Fibroblast of the aortic adventitia (primary cell): ENCODE data around the gene ZBTB1. TPM values are rescaled to one million over a fixed set of nuclear protein-coding genes. Genes with fewer than 3 reads are reported as not detected.
A peak's percentile ranks its signal among the peaks of the same experiment; 100 is the strongest.

Source experiments
- DNase-seq: peaks from one replicate; pipeline ENCODE4 v3.0.0-alpha.2; 2010; ENCODE audit warnings: low read depth
- H3K4me3 ChIP-seq: 2 replicates; pipeline ENCODE4 v1.5.1; 2011; ENCODE audit warnings: low read depth, mild to moderate bottlenecking, control low read depth, low read length, moderate library complexity
- CTCF ChIP-seq: IDR thresholded peaks from 2 replicates; pipeline ENCODE4 v1.5.1; 2011; ENCODE audit warnings: mild to moderate bottlenecking, low read length, control low read depth, inconsistent platforms; ENCODE audit not compliant: insufficient read depth
- total RNA-seq: library from RNA; depleted of rRNA; stranded (reverse); fragments of >200 nt; gene quantifications from 2 replicates; pipeline ENCODE4 v1.2.3, GENCODE V29; 2012; ENCODE audit warnings: low replicate concordance

ZBTB1 gene
- total RNA-seq, 1 donor: 56.5 TPM

GRCh38 chr14:64540208-64541202 is 35.9 kb downstream of the ZBTB1 start, which contains the start of gene HSPA2:
Gene HSPA2 (plus strand): TSS chr14:64540741. CDS start chr14:64540850, 109 bp downstream.
- DNase-seq: peak; percentile 98
- peak within 1 kb of the TSS; percentile 74 for H3K4me3 ChIP-seq
- peak; percentile 80 for TF ChIP-seq CTCF

GRCh38 chr14:64541261-64541971 is 36.8 kb downstream of the ZBTB1 start:
- no peak for TF ChIP-seq CTCF
- no peak for DNase-seq

GRCh38 chr14:64541972-64542835 is 37.6 kb downstream of the ZBTB1 start:
- no peak for TF ChIP-seq CTCF
- no peak overlapping the region for H3K4me3 ChIP-seq
- DNase-seq: no peak

More at GRCh38 chr14:64541261-64541971, 36.8 kb downstream of the ZBTB1 start:
- H3K4me3 ChIP-seq: no peak overlapping the region

- H3K4me3 ChIP-seq: no peak overlapping the region
- no peak for DNase-seq
- no peak for TF ChIP-seq CTCF
Measured at GRCh38 chr14:64542836-64543201, 38.2 kb downstream of the ZBTB1 start.

GRCh38 chr14:64544607-64545312 is 40.2 kb downstream of the ZBTB1 start:
- no peak overlapping the region for H3K4me3 ChIP-seq
- no peak for DNase-seq
- no peak for TF ChIP-seq CTCF
